Subcutaneous adipose tissue (tissue), 4 donors: ENCODE data around the gene VSTM5. TPM values are rescaled to one million over a fixed set of nuclear protein-coding genes. Genes with fewer than 3 reads are reported as not detected.

ENCODE experiments used
- total RNA-seq, 4 donors: library from RNA; depleted of rRNA; stranded (reverse); fragments of >200 nt; gene quantifications; one replicate each; pipeline ENCODE4 v1.1.0, GENCODE V29; 2016
- TF ChIP-seq, protein P1 (sequence below): fragments of 450-650 bp; IDR thresholded peaks from one replicate; pipeline ENCODE4 v1.5.1; 2016; ENCODE audit warnings: low read depth, mild to moderate bottlenecking, control low read depth, antibody characterized with exemption, moderate library complexity

Gene VSTM5
- total RNA-seq, 4 donors from 2014 or later: not detected

DNA sequence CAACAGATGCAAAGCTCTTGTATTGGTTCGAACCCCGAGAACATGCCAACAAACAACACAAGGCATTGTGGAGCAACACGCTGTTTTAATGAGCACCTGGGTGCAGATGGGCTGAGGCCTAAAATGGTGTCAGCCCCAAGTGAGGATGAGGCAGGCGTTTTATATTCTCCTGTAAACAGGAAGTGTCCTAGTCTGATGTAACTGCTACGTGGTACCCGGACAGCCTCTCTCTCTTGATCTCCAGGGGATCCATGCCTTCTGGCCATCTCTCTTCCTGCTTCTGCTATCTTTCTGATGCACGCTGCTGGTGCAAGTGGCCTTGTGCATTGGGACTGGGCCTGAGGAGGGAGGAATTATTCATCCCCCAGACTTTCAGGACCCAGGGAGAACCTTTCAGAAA is 19.4 kb upstream of the VSTM5 start:
- TF ChIP-seq, protein P1, sequence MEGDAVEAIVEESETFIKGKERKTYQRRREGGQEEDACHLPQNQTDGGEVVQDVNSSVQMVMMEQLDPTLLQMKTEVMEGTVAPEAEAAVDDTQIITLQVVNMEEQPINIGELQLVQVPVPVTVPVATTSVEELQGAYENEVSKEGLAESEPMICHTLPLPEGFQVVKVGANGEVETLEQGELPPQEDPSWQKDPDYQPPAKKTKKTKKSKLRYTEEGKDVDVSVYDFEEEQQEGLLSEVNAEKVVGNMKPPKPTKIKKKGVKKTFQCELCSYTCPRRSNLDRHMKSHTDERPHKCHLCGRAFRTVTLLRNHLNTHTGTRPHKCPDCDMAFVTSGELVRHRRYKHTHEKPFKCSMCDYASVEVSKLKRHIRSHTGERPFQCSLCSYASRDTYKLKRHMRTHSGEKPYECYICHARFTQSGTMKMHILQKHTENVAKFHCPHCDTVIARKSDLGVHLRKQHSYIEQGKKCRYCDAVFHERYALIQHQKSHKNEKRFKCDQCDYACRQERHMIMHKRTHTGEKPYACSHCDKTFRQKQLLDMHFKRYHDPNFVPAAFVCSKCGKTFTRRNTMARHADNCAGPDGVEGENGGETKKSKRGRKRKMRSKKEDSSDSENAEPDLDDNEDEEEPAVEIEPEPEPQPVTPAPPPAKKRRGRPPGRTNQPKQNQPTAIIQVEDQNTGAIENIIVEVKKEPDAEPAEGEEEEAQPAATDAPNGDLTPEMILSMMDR: no peak

DNA sequence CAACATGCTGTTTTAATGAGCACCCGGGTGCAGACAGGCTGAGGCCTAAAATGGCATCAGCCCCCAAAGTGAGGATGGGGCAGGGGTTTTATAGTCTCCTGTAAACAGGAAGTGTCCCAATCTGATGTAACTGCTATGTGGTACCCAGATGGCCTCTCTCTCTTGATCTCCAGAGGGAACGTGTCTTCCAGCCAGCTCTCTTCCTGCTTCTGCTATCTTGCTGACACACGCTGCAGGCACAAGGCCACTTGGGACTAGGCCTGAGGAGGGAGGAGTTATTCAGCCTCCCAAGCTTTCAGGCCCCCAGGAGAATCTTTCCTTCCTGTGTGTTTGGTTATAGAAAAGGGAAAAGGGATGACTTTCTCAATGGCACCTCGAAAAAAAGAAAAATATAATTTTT is 11.4 kb upstream of the VSTM5 start:
- TF ChIP-seq, protein P1: no peak

DNA sequence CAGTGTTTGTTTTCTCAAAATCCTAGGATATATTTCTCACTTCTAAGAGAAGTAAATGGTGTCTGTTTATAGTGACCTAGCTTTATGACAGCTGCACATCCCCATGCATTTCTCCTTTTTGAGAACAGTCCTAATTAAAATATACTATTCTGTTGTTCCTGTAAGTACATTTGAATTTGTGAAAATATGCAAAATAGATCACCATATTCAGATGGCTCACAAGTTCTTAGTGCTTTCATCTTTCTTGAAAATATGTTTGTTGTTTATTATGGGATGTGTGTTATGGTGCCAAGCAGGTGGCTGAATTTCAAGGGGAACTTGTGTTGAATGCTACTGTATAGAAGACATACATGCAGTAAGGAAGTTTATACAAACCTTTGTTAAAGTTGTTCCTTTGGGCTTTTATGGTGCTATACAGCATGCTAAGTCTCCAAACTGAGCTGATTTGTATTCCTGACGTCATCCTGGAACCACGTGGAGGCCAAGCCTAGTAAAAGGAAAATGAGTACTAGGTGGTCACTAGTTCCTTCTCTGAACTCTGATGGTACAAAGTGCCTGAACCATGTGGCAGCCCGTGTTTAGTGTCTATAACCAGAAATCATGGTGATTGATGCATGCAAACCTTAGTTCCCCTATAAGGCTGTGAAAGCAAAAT is 7.8 kb upstream of the VSTM5 start:
- TF ChIP-seq, protein P1: no peak

DNA sequence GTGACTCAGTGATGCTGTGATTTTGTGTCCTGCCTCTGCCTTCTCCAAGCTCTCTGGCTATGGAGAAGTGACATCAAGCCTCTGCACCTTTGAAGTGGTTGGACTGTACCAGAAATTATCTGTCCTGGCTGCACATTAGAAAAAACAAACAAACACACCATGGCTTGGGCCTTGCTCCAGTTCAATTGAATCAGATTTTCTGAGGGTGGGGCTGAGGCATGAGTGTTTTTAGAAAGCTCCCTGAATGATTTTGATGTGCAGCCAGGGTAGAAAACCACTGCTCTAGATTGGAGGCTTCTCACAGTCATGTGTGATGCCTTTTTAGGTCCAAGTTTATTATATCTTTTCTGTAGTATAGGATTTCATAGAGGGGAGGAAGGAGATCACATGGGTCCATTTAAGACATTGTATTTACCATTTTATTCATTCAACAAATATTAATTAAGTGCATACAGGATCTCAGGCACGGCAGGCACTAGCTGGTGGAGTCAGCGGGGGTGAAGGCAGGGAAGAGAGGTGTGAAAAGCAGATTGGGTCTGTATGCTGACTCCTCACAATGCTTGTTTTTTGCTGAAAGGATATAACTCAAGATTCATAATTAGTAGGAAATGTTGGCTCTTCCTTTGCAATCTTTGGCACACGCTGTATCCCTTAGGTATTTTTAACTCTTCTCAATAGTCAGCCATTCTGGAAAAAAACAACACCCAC is 7.1 kb upstream of the VSTM5 start:
- TF ChIP-seq, protein P1: no peak

DNA sequence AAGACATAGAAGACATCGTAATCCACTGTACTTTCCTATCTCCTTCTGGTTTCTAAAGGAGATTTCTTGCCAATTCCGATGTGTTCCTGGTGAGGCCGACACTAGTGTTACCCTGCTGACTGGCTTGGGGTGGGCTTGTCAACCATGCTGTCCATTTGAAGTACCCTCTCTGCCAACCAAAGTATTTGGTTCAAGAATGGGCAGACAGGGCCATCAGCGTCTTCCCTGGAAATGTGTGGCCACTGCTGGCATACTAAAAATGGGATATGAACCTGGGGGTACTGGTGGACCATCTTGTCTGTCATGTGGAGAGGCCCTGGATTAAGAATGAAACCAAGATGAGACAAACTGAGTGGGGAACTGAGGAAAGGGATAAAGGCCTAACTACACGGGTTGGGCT is 1.8 kb upstream of the VSTM5 start:
- TF ChIP-seq, protein P1: no peak

DNA sequence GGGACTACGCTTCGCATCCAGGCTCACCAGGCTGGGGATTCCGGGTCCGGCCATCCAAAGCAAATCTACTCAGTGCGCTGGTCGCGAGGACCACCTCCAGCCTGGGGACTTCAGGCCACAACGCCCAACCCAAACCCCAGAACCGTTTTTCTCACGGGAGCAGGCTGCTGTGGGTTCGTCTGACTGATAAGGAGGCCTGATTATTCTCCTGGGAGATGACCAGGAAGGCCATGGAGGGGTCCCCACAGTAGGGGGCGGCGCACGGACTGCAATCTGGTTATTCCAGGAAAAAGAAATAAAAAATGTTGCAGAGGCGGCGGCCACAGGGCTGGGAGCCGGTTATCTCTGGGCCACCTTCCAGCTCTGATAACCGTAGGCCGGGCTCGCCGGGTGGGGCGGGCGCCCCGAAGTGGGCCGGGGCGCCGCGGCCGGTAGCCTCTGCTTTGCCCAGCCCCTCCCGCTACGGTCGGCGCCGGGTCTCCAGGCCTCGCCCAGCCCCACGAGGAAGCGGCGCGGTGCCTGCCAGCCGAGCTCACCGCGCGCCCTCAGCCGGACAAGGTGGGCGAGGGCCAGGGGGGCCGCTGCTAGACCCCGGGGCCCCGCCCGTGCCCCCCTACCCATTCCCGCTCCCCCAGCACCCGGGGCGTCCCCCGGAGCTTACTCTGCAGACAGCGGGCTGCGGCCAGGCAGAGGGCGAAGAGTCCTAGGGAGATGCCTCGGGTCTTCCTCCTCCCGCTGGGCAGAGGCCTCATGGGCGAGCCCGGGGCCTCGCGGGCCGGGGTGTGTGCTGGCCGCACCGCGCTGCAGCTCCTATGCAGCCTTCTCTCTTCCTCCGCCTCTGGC is 446 bp downstream of the VSTM5 start:
- TF ChIP-seq, protein P1: no peak

DNA sequence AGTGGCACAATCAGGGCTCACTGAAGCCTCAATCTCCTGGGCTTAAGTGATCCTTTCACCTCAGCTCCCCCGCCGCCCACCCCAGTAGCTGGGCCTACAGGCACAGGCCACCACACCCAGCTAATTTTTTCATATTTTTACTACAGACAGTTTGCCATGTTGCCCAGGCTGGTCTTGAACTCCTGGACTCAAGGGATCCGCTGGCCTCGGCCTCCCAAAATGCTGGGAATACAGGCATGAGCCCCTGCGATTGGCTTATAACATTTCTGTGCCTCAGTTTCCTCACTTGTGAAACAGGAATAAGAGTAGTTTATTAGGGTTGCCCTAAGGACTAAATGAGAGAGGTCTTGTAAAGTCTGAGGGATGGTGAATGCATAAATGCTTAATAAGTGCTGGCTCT is 1.2 kb downstream of the VSTM5 start:
- TF ChIP-seq, protein P1: no peak
